ENCODE results near the gene FLT4. TPM values are rescaled to one million over a fixed set of nuclear protein-coding genes. Genes with fewer than 3 reads are reported as not detected.

The FLT4 gene
- total and polyA plus RNA-seq, 7 donors: 0.23 to 16.9 (median 6.2) TPM

DNA sequence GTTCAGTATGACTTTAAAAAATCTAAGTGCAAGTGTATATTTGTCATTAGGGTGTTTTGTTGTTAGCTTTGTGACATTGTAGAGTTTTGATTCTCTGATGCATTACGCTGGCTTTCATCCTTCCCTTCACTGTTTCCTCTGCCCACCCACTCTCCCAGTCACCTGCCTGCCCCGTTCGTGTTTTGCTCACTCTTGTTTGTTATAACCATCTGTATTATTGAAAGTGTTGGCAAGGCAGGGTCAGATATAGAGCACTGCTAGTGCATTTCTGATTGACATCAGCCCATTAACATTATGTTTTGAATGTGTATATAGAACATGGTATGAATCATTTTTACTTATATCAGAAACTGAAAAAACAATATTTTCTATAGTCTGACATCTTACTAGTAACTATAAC lies 85.4 kb downstream of the FLT4 start:
- Histone ChIP-seq H3K27me3 (no peaks in the 10 kb centered on the region), H3K27ac (no peak overlapping the region), H3K4me1 (no peaks in the 10 kb centered on the region), H3K4me3 (no peak overlapping the region), H3K36me3 (peaks cover 0 to 39% (median 7%) of the 10 kb centered on the region in 4 donors), H3K9me3 (no peaks in the 10 kb centered on the region)
- intact Hi-C loops (cut with DNase I): no loop called here
- 78 to 94% methylated on average over 3 of the region's 3 CpGs for WGBS, 2 donors
- no peak for TF ChIP-seq POLR2AphosphoS5 (IDR thresholded peaks at IDR 0.05)
- no peak for TF ChIP-seq POLR2A (IDR thresholded peaks at IDR 0.05)
- TF ChIP-seq EP300 (IDR thresholded peaks at IDR 0.05): no peak
- TF ChIP-seq, protein P1, sequence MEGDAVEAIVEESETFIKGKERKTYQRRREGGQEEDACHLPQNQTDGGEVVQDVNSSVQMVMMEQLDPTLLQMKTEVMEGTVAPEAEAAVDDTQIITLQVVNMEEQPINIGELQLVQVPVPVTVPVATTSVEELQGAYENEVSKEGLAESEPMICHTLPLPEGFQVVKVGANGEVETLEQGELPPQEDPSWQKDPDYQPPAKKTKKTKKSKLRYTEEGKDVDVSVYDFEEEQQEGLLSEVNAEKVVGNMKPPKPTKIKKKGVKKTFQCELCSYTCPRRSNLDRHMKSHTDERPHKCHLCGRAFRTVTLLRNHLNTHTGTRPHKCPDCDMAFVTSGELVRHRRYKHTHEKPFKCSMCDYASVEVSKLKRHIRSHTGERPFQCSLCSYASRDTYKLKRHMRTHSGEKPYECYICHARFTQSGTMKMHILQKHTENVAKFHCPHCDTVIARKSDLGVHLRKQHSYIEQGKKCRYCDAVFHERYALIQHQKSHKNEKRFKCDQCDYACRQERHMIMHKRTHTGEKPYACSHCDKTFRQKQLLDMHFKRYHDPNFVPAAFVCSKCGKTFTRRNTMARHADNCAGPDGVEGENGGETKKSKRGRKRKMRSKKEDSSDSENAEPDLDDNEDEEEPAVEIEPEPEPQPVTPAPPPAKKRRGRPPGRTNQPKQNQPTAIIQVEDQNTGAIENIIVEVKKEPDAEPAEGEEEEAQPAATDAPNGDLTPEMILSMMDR (IDR thresholded peaks at IDR 0.05): no peak
- DNase-seq: no peak

DNA sequence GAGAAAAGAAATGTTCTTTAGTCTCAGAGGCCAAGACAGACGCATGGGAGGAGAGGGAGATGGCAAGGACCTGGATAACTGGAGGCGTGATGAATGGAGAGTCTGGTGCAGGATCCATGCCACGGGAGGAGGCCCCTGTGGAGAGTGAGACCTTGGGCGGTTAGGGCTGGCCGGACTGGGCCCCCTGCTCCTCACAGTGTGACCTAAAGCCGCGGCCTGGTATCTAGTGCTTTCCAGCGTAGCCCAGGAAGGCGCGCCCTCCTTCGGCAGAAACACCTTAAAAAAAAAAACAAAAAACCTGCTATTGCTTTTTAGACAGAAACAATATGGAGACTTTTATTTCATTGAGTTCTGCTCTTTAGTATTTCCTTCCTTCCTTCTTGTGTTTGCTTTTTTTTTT lies 91.2 kb downstream of the FLT4 start:
- intact Hi-C loops (cut with DNase I): no loop called here
- H3K27ac ChIP-seq: no peak overlapping the region
- peaks cover 0 to 26% (median 2%) of the 10 kb centered on the region in 4 donors for H3K36me3 ChIP-seq

GRCh38 chr5:180557217-180557809 lies 92.1 kb downstream of the FLT4 start:
- H3K4me3 ChIP-seq: no peak overlapping the region
- 89 to 93% methylated on average over 2 of the region's 2 CpGs for WGBS, 2 donors
- H3K27me3 ChIP-seq: no peaks in the 10 kb centered on the region
- no peaks in the 10 kb centered on the region for H3K9me3 ChIP-seq
- H3K4me1 ChIP-seq: no peaks in the 10 kb centered on the region
- no peak overlapping the region for H3K27ac ChIP-seq
- intact Hi-C loops (cut with DNase I): no loop called here
- H3K36me3 ChIP-seq: peaks cover 0 to 26% (median 2%) of the 10 kb centered on the region in 4 donors
- no peak for DNase-seq
- TF ChIP-seq EP300 (IDR thresholded peaks at IDR 0.05) (no peak), POLR2A (IDR thresholded peaks at IDR 0.05) (no peak), POLR2AphosphoS5 (IDR thresholded peaks at IDR 0.05) (no peak)
- TF ChIP-seq, protein P1 (IDR thresholded peaks at IDR 0.05): no peak

More for the DNA sequence above, 91.2 kb downstream of the FLT4 start:
- TF ChIP-seq POLR2A (IDR thresholded peaks at IDR 0.05) (no peak), EP300 (IDR thresholded peaks at IDR 0.05) (no peak), POLR2AphosphoS5 (IDR thresholded peaks at IDR 0.05) (no peak)
- TF ChIP-seq, protein P1 (IDR thresholded peaks at IDR 0.05): no peak
- H3K4me1 ChIP-seq: no peaks in the 10 kb centered on the region
- WGBS, 2 donors: 96 to 98% methylated on average over 11 of the region's 11 CpGs
- no peaks in the 10 kb centered on the region for H3K27me3 ChIP-seq
- DNase-seq: no peak
- no peaks in the 10 kb centered on the region for H3K9me3 ChIP-seq
- H3K4me3 ChIP-seq: no peak overlapping the region

- no peaks in the 10 kb centered on the region for H3K9me3 ChIP-seq
- no peak overlapping the region for H3K4me3 ChIP-seq
- no peak overlapping the region for H3K27ac ChIP-seq
- no peak for DNase-seq
- TF ChIP-seq, protein P1 (IDR thresholded peaks at IDR 0.05): no peak
- 88 to 89% methylated on average over 7 of the region's 7 CpGs for WGBS, 2 donors
- no peaks in the 10 kb centered on the region for H3K4me1 ChIP-seq
- no peaks in the 10 kb centered on the region for H3K27me3 ChIP-seq
- peaks cover 0 to 39% (median 2%) of the 10 kb centered on the region in 4 donors for H3K36me3 ChIP-seq
- intact Hi-C loops (cut with DNase I): no loop called here
Observed at GRCh38 chr5:180555168-180555921, 94.1 kb downstream of the FLT4 start.

Data from sigmoid colon (tissue), 7 donors.